SK-N-SH (cell line): Measurements from ENCODE around the gene COLQ.

Source experiments
- CHD2 ChIP-seq: fragments of 150-350 bp; IDR thresholded peaks from 2 replicates; pipeline ENCODE4 v1.6.1; 2018; ENCODE audit warnings: low read length; ENCODE audit not compliant: partially characterized antibody
- EZH2phosphoT487 ChIP-seq: fragments of 200-600 bp; sonication (generic); IDR thresholded peaks from 2 replicates; pipeline ENCODE4 v1.6.1; 2017; ENCODE audit warnings: low read depth, mixed run types, mild to moderate bottlenecking, antibody characterized with exemption, moderate library complexity, borderline replicate concordance
- GATA2 ChIP-seq: sonication (generic); formaldehyde crosslinking; IDR thresholded peaks from 2 replicates; pipeline ENCODE4 v1.5.0; 2020; ENCODE audit warnings: mild to moderate bottlenecking, missing genetic modification reagents
- IRF3 ChIP-seq: fragments of 150-350 bp; IDR thresholded peaks from 2 replicates; pipeline ENCODE4 v1.6.1; 2016; ENCODE audit warnings: mild to moderate bottlenecking, low read depth, low read length
- JUND ChIP-seq: IDR thresholded peaks from 2 replicates; pipeline ENCODE4 v1.4.0; 2012
- POLR2AphosphoS5 ChIP-seq: IDR thresholded peaks from 2 replicates; pipeline ENCODE4 v1.6.1; 2012; ENCODE audit warnings: low read depth, low read length
- RCOR1 ChIP-seq: fragments of 150-350 bp; IDR thresholded peaks from 2 replicates; pipeline ENCODE4 v1.6.1; 2017; ENCODE audit warnings: antibody characterized with exemption, low read length
- YY1 ChIP-seq: IDR thresholded peaks from 2 replicates; pipeline ENCODE4 v1.4.0; 2012; ENCODE audit warnings: low read depth, mild to moderate bottlenecking
- TF ChIP-seq, protein P1 (sequence below): IDR thresholded peaks from 2 replicates; pipeline ENCODE4 v1.4.0; 2012; ENCODE audit warnings: low read depth, borderline replicate concordance
- TF ChIP-seq, protein P2 (sequence below): fragments of 200-600 bp; sonication (generic); IDR thresholded peaks from 2 replicates; pipeline ENCODE4 v1.6.1; 2017; ENCODE audit warnings: antibody characterized with exemption, mild to moderate bottlenecking, moderate library complexity

- TF ChIP-seq, protein P1, sequence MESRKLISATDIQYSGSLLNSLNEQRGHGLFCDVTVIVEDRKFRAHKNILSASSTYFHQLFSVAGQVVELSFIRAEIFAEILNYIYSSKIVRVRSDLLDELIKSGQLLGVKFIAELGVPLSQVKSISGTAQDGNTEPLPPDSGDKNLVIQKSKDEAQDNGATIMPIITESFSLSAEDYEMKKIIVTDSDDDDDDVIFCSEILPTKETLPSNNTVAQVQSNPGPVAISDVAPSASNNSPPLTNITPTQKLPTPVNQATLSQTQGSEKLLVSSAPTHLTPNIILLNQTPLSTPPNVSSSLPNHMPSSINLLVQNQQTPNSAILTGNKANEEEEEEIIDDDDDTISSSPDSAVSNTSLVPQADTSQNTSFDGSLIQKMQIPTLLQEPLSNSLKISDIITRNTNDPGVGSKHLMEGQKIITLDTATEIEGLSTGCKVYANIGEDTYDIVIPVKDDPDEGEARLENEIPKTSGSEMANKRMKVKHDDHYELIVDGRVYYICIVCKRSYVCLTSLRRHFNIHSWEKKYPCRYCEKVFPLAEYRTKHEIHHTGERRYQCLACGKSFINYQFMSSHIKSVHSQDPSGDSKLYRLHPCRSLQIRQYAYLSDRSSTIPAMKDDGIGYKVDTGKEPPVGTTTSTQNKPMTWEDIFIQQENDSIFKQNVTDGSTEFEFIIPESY: no peak
- TF ChIP-seq, protein P2, sequence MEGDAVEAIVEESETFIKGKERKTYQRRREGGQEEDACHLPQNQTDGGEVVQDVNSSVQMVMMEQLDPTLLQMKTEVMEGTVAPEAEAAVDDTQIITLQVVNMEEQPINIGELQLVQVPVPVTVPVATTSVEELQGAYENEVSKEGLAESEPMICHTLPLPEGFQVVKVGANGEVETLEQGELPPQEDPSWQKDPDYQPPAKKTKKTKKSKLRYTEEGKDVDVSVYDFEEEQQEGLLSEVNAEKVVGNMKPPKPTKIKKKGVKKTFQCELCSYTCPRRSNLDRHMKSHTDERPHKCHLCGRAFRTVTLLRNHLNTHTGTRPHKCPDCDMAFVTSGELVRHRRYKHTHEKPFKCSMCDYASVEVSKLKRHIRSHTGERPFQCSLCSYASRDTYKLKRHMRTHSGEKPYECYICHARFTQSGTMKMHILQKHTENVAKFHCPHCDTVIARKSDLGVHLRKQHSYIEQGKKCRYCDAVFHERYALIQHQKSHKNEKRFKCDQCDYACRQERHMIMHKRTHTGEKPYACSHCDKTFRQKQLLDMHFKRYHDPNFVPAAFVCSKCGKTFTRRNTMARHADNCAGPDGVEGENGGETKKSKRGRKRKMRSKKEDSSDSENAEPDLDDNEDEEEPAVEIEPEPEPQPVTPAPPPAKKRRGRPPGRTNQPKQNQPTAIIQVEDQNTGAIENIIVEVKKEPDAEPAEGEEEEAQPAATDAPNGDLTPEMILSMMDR: no peak
- TF ChIP-seq RCOR1 (no peak), GATA2 (no peak), POLR2AphosphoS5 (no peak), EZH2phosphoT487 (no peak), IRF3 (no peak), JUND (no peak), YY1 (no peak), CHD2 (no peak)
These were observed at the start of gene COLQ for GRCh38 chr3:15521573-15521965.
